Transverse colon (tissue), 4 donors: ENCODE measurements around the gene UGT2B17.

Experiments
- CTCF ChIP-seq, 5 experiments: fragments of 200-600 bp in 3 of 5; fragments of 450-650 bp in 2 of 5; sonication (generic) in 3 of 5; IDR thresholded peaks; 1 replicate in 2 of 5; 2 replicates in 3 of 5; pipeline ENCODE4 v1.5.1; 2016 to 2017; ENCODE audit warnings: antibody characterized with exemption in 5 of 5, inconsistent platforms in 3 of 5, mild to moderate bottlenecking in 2 of 5, moderate library complexity in 1 of 5
- EP300 ChIP-seq: sonication (generic); formaldehyde crosslinking; IDR thresholded peaks from one replicate; pipeline ENCODE4 v1.6.1; 2017; ENCODE audit warnings: antibody characterized with exemption, low read depth
- POLR2A ChIP-seq: fragments of 450-650 bp; IDR thresholded peaks from one replicate; pipeline ENCODE4 v1.6.1; 2016; ENCODE audit warnings: antibody characterized with exemption, mild to moderate bottlenecking, moderate library complexity
- POLR2AphosphoS5 ChIP-seq, 3 donors: sonication (generic); formaldehyde crosslinking; IDR thresholded peaks; one replicate each; pipeline ENCODE4 v1.6.1; 2016; ENCODE audit warnings: antibody characterized with exemption in 3 of 3

GRCh38 chr4:68606240-68606639 lies 30.1 kb upstream of the UGT2B17 start:
- TF ChIP-seq CTCF (IDR thresholded peaks at IDR 0.05), result no peak
- no peak for TF ChIP-seq POLR2AphosphoS5 (IDR thresholded peaks at IDR 0.05)
- no peak for TF ChIP-seq POLR2A
- TF ChIP-seq EP300, result no peak
